ENCODE measurements around the gene LRP5.

DNA sequence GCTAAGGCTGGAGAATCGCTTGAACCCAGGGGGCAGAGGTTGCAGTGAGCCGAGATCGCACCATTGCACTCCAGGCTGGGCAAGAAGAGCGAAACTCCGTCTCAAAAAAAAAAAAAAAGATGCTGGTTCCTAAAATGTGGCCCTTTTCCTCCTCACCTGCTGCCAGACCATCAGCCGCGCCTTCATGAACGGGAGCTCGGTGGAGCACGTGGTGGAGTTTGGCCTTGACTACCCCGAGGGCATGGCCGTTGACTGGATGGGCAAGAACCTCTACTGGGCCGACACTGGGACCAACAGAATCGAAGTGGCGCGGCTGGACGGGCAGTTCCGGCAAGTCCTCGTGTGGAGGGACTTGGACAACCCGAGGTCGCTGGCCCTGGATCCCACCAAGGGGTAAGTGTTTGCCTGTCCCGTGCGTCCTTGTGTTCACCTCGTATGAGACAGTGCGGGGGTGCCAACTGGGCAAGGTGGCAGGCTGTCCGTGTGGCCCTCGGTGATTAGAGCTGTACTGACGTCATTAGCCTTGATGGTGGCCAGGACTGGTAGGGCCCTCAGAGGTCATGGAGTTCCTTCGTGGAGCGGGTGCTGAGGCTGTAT, 97.5 kb downstream of the LRP5 start:
- TF ChIP-seq CTCF (IDR thresholded peaks at IDR 0.05; ENCODE audit: insufficient read depth, low read depth, low read length) (no peak), EZH2 (IDR thresholded peaks at IDR 0.05; ENCODE audit: insufficient read depth, low read length) (no peak)

Data from astrocyte (in vitro differentiated cells and primary cell).